ENCODE data around the gene LMNA.

DNA sequence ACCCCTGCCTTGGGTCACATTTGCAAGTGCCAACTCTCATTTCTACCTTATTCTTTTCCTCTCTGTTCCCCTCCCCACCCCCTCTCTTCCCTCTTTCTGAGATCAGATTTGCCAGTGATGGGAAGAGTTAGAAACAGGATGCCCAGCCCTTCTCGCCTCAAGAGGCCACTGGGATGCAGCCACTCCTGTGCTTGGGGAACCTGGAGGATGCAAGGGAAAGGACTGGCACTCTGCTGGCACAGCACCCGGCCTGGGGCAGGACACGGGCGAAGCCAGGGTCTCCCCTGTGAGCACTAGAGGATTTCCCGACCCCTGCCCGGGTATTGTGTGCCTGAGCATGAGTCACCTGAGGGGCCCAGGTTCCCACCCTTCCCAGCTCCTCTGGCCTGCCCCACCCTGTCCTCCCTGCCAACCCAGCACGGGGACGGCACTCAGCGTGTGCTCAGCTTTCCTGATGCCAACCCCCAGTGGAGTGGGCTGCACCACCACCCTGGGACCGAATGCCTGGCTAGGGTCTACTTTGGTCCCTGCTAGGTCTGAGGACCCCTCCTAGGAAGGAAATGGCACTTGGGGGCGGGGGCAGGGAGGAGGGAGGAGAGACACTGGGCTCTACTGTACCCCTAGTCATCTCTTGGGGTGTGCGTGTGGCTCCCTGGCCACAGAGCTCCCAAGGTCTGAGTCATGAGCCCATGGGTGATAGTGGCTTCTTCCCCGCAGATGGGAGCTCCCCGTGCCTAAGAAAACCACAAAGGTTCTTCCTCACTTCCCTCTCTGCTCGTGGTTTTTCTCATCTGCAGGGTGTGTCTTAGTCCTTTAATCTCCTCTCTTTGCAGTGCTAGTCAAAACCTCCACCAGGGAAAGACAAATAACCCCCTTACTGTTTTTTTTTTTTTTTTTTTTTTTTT lies 12.4 kb downstream of the LMNA start:
- TF ChIP-seq CTCF (IDR thresholded peaks at IDR 0.05) = no peak
- TF ChIP-seq POLR2A (IDR thresholded peaks at IDR 0.05) = no peak

Data from right lobe of liver (tissue), 4 donors.